Ammon's horn (tissue), 1 donor: ENCODE data around the gene HOXA13.

Experiments used
- DNase-seq: peaks from one replicate; pipeline ENCODE4 v3.0.0-alpha.2; 2016; ENCODE audit warnings: low spot score

Gene HOXA13

GRCh38 chr7:27207348-27207985 lies 7.6 kb upstream of the HOXA13 start:
- DNase-seq: no peak

GRCh38 chr7:27205325-27206280 lies 5.7 kb upstream of the HOXA13 start:
- no peak for DNase-seq

GRCh38 chr7:27204851-27205322 lies 5.0 kb upstream of the HOXA13 start:
- DNase-seq: no peak

GRCh38 chr7:27203964-27204594 lies 4.2 kb upstream of the HOXA13 start:
- no peak for DNase-seq

- DNase-seq: no peak
These were observed 3.6 kb upstream of the HOXA13 start for GRCh38 chr7:27203365-27203953.

GRCh38 chr7:27202862-27203134 lies 2.9 kb upstream of the HOXA13 start:
- no peak for DNase-seq

GRCh38 chr7:27202018-27202861 lies 2.3 kb upstream of the HOXA13 start:
- DNase-seq: no peak

- DNase-seq: no peak
These were observed 1.7 kb upstream of the HOXA13 start for GRCh38 chr7:27201580-27202017.

- DNase-seq: peak; percentile 27
These were observed 1.1 kb upstream of the HOXA13 start for GRCh38 chr7:27200761-27201579.

- DNase-seq: no peak
These were observed 755 bp downstream of the HOXA13 start for GRCh38 chr7:27198871-27199801.

- DNase-seq: no peak
These were observed 1.6 kb downstream of the HOXA13 start for GRCh38 chr7:27198138-27198841.

GRCh38 chr7:27197137-27198042 lies 2.5 kb downstream of the HOXA13 start:
- DNase-seq: no peak

GRCh38 chr7:27196287-27196767 lies 3.6 kb downstream of the HOXA13 start:
- DNase-seq: peak; percentile 88

GRCh38 chr7:27194686-27195379 lies 5.1 kb downstream of the HOXA13 start:
- no peak for DNase-seq

GRCh38 chr7:27194002-27194352 lies 5.9 kb downstream of the HOXA13 start:
- DNase-seq: no peak

- DNase-seq: no peak
These were observed 6.4 kb downstream of the HOXA13 start for GRCh38 chr7:27193335-27194001.
